Measurements from ENCODE around the gene WDR7.

The WDR7 gene

DNA sequence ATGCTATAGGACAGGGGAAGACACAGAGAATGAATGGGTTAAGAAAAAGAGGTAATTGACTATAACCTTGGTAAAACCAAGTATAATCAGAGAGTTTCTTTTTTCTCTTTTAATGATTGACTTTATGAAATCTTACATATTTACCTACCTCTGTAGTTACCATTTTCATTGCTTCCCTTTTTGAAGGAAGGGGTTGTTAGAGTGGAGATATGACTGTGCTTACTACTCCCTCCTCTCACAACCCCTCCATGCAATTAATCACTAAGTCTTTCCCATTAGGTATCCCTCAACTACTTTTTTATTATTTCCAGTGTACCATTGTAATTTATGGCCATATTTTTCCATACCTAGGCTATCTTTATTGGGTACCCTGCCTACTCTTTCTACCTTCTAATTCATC, 71.4 kb downstream of the WDR7 start:
- DNase-seq (ENCODE audit: low spot score): no peak

DNA sequence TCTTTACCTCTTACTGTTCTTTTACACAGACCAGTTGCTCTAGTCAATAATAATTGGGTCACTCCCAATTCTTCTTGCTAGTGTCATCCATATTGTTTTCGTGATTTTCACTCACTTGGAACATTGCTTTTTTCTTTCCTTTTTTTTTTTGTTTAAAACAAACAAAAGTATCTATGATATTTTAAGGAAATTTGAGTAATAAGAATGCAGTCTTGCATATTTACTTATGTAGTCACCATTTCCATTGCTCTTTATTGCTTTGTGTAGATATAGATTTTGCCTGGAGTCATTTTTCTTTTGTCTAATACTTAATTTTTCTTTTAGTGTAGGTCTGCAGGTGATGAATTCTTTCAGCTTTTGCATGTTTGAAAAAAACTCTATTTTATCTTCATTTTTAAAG, 71.9 kb downstream of the WDR7 start:
- no peak for DNase-seq (ENCODE audit: low spot score)

DNA sequence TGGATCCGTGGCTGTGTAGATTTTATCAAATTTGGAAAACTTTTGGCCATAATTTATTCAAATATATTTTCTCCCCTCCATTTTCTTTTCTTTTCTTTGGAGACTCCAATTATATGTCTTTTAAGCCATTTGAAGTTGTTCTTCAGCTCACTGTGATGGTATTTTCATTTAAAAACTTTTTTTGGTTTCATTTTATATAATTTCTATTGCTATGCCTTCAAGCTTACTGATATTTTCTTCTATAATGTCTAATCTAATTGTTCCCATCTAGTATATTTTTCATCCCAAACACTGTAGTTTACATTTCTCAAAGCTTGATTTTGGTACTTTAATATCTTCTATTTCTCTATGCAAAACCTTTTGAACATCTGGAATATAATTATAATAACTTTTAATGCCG, 72.5 kb downstream of the WDR7 start:
- DNase-seq (ENCODE audit: low spot score): no peak

DNA sequence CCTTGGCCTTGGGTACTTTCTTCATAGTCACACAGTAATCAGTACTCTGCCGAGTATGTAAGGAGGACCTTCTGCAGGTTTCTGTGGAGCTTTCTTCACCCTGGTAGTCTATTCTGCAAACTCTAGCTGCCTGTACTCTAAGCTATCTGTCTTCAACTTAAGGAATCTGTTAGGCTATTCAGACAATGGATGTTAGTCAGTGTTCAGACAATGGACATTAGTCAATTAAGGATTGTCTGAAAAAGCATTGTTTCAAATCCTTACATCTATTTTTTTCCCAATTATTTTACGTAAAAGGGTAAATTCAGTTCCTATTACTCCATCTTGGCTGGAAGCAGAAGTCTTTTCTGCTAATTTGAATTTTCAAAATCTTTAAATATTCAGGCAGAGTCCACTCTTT, 75.7 kb downstream of the WDR7 start:
- DNase-seq (ENCODE audit: low spot score): no peak

DNA sequence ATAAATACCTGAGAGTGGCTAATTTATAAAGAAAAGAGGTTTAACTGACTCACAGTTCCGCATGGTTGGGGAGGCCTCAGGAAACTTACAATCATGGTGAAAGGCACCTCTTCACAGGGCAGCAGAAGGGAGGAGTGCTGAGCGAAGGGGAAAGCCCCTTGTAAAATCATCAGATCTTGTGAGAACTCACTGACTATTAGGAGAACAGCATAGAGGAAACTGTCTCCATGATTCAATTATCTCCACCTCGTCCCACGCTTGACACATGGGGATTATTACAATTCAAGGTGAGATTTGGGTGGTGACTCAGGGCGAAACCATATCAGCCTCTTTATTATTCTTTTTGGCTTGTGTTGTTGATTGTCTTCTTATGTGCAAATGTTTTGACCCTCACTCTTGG, 76.2 kb downstream of the WDR7 start:
- no peak for DNase-seq (ENCODE audit: low spot score)

DNA sequence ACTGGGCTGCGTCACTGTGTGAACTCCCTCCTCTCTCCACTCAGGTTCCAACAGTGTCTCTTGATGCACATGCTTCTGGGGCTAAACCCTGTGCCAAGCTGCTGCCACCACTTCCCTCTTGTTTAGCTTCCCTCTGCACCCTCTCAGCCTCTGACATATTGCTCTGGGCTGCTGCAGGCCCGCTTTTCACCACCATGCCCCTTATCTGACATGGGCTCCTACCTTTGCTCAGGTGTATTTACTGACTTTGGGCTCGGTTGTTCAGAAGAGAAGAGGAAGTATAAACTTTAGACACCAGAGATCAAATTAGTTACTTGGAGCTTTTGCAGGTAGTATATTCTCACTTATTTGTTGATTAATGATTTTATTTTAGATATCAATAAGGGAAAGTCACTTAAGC, 77.6 kb downstream of the WDR7 start:
- DNase-seq (ENCODE audit: low spot score): no peak

DNA sequence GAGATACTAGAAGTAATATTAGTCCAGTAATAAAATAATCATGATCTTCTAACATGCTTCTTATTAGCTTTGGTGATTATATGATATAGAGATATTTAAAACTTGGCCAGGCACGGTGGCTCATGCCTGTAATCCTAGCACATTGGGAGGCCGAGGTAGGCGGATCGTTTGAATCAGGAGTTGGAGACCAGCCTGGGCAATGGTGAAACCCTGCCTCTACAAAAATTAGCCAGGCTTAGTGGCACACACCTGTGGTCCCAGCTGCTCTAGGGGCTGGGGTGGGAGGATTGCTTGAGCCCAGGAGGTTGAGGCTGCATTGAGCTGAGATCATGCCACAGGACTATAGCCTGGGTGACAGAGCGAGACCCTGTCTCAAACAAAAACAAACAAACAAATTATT, 87.0 kb downstream of the WDR7 start:
- DNase-seq (ENCODE audit: low spot score): no peak

DNA sequence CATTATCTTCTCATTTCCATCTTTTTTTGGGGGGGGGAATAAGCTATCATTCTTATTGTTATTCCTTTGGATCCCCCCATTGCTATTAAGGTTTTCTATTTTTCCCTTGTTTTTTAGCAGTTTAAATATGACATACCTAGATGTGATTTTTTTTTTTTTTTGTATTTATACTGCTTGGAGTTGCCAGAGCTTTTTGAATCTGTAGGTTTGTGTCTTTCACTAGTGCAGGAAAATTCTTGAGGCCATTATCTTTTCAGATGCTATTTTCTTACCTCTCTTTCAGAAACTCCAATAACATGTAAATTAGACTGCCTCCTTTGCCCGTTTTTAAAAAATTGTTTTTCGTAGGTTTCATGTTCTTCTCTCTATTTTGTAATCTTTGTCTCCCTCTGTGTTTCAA, 88.6 kb downstream of the WDR7 start:
- DNase-seq (ENCODE audit: low spot score): no peak

DNA sequence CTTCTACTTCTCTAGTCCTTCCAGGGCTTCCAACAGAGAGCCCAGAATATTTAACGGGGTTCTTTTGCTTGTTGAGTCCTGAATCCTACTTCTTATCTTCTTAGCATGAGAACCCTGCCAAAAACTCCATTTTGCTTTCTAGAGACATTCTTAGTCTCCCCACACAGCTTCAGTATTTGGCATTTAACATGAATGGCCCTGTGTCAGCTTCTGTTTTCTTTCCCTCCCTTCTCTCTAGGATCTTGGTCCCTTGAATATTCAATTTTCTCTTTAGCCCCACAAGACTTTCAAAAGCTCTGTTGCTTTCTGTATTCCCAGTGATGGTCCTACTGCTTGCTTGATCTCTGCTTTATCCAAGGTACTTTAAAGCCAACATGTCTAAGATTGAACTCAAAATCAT, 89.5 kb downstream of the WDR7 start:
- no peak for DNase-seq (ENCODE audit: low spot score)

DNA sequence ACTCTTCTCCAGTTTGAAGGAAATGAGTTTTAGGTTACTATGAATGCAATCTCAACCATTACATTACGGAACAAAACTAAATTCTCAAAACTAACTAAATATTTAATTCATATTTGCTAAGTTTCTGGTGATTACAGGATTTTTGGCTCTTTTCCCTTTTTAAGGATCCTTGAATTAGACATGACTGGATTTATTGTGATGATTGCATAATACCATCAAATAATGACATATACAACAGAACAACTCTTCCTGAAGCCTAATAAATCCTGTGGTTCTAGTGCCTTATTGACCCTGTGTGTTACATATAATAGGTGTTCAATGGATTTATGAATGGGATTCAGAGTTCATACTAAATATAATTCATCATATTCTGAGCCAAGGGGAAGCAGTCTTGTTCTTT, 90.5 kb downstream of the WDR7 start:
- no peak for DNase-seq (ENCODE audit: low spot score)

DNA sequence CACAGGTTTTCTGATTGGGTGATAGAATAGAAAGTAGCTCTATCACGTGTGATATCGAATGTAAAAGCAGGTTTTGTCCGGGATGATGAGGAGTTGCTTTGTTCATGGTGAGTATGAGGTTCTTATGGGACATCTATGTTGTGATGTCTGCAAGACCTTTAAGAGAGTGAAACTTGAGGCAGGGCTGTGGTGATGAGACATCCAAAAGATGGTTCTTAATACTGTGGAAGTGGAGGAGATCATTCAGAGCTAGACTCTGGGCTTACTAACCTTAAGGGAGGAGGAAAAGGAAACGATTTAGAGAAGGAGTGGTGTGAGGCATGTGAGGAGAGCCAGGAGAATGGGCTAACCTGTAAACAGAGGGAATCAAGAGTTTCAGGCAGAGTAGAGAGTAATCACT, 92.0 kb downstream of the WDR7 start:
- no peak for DNase-seq (ENCODE audit: low spot score)

DNA sequence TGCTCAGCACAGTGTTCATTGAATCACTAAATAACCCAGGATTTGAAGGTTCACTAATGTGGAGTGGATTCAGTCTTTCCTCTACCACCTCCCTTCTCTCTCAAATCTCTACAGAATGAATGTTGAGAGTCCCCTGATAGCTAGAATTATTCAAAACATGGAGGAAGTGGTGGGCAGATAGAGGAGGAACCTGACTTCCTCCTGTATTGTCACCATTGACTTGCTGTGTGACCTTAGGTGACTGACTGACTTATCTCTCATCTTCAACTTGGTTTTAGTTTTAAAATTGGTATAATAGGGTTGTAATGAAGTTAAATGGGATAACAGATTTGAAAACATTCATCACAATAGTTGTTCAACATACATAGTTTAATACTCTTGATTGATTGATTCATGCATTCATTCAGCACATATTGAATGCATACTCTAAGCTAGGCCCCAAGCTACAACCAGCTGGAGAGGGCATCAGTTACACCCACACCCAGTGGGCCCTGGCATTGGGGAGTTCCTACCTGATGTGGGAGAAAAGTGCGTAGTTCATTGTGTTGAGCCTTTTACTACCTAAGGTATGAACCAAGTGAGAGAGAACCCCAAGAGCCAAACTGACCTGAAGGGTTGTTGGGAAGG, 96.0 kb downstream of the WDR7 start:
- DNase-seq (ENCODE audit: low spot score): no peak

DNA sequence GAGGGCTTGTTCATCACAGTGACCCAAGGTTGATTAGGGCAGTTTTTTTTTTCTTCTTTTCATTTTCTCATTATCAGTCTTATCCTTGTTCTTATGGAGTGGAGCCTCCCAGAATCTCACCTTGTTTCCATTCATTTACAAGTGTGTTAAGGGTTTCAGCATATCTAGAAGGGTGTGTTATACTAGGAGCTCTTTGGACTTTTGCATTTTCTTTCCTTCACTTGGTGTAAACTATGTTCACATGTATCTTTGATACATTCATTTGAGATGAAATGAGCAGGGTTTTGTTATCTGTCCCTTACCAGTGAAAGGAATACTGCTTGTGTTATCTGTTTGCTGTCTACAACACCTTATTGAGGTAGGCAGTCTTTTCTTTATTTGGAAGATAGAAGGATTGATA, 96.7 kb downstream of the WDR7 start:
- DNase-seq (ENCODE audit: low spot score): no peak

DNA sequence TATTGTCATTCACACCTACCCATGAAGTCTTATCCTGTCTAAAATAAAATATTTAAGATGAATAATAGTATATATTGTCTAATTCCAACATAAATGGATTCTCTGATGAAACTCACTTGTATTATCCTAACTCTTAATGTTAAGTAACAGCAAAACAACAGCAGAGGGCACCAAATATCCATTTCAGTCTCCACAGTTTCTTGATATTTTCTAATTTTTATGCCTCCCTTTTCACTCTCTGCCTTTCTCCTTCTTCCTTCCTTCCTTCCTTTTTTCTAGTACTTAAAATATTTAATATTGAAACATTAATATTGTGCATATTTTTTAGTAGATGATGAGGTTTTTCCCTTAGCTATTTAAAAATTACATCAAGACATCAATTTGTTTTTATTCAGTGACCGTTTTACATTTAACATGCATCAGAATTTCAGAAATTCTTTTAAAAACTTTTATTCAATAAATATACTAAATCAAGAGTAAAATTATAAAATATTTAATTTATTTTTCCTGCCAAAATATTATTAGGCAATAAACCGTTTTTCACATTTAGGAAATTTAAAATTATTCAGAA, 97.6 kb downstream of the WDR7 start:
- peak; percentile 29 for DNase-seq (ENCODE audit: low spot score)

DNA sequence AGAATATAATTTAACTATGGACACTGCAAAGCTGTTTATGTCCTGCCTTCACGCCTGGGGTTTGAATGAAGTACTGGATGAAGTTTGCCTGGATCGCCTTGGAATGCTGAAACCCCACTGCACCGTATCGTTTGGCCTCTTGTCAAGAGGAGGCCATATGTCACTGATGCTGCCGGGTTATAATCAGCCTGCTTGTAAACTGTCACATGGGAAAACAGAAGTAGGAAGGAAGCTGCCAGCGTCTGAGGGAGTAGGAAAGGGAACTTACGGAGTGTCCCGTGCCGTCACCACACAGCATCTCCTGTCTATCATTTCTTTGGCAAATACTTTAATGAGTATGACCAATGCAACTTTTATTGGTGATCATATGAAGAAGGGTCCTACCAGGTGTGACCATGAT, 105.8 kb downstream of the WDR7 start:
- DNase-seq (ENCODE audit: low spot score): no peak

DNA sequence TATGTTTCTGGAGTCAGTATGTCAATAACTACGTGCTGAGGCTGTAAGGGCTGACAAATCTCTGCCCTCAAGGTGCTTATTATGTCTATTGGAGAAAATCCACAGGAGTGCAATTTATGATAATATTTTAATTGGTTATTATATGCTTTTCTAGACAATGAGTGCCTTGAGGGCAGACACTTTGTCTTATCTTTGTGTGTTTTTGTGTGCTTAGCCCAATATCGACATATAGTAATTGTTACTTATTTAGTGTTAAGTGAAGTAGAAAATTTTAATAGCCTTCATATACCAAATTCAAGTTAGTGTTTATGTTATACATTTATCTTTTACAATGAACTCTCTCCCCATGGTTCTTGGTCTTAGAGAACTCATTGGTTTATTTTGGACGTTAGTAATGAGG, 118.9 kb downstream of the WDR7 start:
- DNase-seq (ENCODE audit: low spot score): no peak

DNA sequence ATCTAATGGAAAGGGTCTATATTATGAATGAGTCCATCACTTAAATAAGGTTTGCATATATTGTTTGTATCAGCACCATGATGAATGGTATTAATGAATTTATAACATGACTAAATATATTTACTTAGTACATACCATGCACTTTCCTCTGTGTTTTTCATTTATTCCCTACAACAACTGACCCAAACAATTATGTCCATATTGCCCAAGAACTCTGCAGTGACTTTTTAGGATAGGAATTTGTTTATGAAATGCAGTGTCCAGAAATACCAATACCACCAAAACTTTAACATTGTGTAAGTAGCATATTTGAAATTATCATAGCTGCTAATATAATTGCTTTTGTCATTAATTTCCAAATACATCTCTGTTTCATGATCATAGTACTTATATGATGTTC, 119.7 kb downstream of the WDR7 start:
- peak; percentile 16 for DNase-seq (ENCODE audit: low spot score)

DNA sequence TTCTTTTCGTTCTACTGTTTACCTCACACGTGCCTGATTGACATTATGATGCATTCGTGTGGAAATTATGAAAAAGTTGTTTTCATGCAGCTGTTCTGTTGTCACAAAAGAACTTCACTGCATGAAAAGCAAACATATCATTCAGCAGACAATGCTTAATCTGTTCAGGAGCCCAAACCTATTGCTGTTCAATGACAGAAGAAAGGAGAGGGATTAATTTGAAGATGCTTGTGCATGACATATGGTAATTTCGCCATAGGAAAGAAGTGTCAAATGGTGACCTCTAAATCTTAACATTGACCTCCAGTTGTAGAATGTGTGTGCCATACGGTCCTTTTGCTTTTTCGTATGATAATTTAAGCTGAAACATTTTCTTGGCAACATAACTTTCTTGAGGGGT, 124.5 kb downstream of the WDR7 start:
- no peak for DNase-seq (ENCODE audit: low spot score)

DNA sequence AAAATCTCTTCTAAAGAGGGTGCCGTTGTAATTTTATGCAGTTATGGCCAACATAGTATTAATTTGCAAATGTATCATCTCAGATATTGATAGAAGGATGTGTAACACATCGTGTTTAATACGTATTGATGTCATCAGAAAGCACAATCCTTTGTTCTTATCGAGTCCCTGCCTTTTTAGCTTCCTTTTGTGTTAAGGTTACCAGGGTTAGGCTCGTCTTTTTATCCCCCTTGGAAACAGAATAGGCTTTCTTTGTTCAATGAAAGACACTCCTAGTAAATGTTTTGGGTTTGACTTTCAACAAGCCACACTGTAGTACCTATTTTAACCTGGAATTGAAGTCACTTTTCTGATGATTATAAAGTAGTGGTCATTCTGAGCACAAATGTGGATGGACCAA, 136.2 kb downstream of the WDR7 start:
- DNase-seq (ENCODE audit: low spot score): no peak

DNA sequence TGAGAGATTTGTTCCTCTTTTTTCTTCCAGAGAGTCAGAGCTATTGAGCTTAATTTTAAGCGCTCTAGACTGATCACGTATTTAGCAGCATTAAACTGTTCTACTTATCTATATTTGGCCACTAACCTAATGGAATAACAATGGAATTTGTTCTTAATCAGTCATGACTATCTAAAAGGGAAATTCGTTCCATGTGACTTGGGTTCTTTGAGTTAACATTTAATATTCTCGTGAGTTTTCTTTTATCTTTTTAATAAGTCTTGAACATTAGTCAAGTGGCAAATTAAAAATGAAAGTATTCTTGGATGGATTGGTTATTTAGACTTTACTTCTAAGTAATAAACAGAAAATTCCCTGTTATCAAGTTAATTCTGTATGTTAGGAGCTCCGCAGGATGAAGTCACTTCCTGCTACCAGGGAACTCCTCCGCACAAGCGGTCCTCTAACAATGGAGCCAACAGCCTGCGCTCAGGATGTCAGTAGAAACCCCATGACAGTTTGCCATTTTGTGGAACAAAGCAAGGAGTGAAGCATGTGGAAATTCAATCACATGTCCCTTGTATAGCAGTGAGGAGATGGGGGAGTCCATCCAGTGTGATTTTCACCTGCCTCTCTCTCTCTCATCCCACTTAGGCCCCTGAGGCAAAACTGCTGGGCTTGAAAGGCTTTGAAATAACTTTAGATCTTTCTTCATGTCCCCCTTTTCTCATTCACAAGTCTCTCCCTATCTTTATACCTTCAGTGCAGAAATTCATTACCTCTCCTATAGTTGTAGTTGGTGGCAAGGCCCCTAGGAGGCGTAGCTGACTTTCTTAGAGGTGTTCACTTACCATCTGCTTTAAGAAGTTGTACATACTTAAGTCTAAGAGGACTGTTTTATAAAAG, 138.1 kb downstream of the WDR7 start:
- peak; percentile 3 for DNase-seq (ENCODE audit: low spot score)

DNA sequence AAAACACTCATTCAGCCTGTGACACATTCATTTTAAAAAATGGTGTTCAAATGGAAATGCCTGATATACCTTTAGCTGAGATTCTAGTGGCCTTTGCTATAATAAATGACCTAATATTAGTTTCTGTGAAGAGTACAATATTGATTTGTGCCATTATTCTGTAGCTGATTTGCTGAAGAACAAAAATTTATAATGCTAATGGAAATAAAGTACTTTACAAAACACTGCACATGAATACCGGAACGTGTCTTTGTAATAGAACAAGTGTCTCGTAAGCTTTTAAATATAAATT, 138.7 kb downstream of the WDR7 start:
- no peak for DNase-seq (ENCODE audit: low spot score)

DNA sequence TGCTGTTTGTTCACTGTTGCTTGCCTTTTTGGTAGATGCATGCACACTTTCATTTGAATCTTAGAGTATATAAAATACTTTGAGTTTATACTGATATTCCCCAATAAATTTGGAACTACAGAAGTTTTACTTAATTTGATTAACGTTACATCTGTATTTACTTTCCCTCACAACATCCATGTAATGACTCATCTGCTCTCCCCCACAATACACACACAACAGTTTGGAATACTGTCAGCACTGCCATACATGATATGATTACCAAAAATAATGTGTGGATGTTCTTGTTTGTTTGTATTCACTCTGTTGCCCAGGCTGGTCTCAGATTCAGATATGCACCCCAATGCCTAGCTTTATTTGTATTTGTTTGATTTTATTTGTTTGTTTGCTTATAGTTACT, 144.2 kb downstream of the WDR7 start:
- no peak for DNase-seq (ENCODE audit: low spot score)

DNA sequence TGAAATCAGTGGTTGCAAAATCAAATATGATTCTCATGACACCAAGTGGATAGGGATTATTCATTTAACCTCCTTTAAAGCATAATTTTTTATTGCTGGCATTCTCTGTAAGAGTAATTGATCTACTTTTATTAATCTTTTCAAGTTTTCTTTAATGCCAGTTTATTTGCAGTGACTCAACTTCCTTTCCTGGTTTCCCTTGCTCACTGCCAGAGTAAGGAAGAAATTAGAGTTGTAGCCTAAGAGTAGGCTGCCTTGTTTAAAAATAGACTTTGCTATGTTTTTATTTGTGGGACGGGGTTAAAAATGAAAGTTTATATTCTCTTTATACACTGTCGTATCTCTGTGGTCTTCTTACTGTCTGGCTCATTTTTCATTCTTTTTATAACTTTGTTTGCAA, 148.6 kb downstream of the WDR7 start:
- DNase-seq (ENCODE audit: low spot score): no peak

DNA sequence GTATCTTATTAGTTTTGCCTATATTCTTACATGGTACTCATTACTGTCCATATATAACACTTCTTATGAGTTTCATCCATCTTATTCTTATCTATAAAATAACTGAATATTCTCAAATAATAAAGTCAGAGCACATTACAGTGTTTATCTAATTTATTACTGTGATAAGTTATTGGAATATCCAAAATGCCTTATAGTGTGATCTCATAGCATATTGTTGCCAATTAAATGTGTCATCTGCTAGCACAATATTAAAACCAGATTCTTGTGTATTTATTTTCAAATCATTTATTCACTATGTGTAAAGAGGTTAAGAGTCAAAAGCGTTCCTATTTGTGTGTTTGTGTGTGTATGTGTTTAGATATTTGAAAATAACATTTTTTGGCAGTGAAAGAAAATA, 151.9 kb downstream of the WDR7 start:
- no peak for DNase-seq (ENCODE audit: low spot score)
